ENCODE measurements around the gene RNF144A. TPM values are rescaled to one million over a fixed set of nuclear protein-coding genes. Genes with fewer than 3 reads are reported as not detected.

Gene RNF144A
- total RNA-seq, 1 experiment from 2014 or later, result 13.0 TPM

DNA sequence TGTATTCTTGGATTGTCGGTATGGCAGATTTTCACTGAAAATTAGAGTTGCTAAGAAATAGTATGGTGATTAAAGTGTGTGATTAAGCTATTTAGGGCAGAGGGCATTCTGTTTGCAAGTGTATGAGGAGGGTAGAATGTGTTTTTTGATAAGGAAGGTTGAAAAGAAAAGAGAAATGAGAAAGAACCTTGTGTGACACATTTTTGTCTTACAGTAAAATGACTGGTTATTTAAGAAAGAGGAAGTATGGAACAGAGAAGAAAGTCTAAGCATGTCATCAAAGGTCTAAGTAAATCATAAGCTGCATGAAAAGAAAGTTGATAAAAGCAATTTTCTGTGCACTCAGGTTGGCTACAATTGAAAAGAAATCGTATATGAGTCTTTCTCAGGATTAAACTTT lies 44.8 kb upstream of the RNF144A start:
- 0 out of 2 replicates have a peak, but pooled peaks cover 4% of the 10 kb centered on the region for H3K27me3 ChIP-seq (ENCODE audit: insufficient read depth, low read length)
- no peak overlapping the region for H3K27ac ChIP-seq (ENCODE audit: low read depth, low read length)
- no peak for DNase-seq (ENCODE audit: low read depth, low spot score)
- H4K20me1 ChIP-seq (ENCODE audit: insufficient read depth), result no peaks in the 10 kb centered on the region
- peaks cover 0 to 3% of the 10 kb centered on the region in 2 experiments; a peak in 1 of 4 replicates for H3K4me1 ChIP-seq (ENCODE audit: control insufficient read depth in 1 of 2, insufficient read depth in 2 of 2, low read length in 2 of 2)
- RAD21 ChIA-PET (ENCODE audit: low non-redundant PET in 1 of 2, low total read pairs in 2 of 2, uncharacterized antibody in 2 of 2, unreplicated experiment in 2 of 2), result no interaction called here
- no peaks in the 10 kb centered on the region for H3K79me2 ChIP-seq (ENCODE audit: insufficient read depth, low read length)
- H3K9me3 ChIP-seq (ENCODE audit: control insufficient read depth in 1 of 2, insufficient read depth in 1 of 2, low read depth in 1 of 2, low read length in 2 of 2), result no peaks in the 10 kb centered on the region
- no peak for TF ChIP-seq EZH2phosphoT487 (IDR thresholded peaks at IDR 0.05; ENCODE audit: borderline replicate concordance)
- no peak for TF ChIP-seq SRF (IDR thresholded peaks at IDR 0.05; ENCODE audit: low read depth)
- no peak for TF ChIP-seq FOSL1 (IDR thresholded peaks at IDR 0.05; ENCODE audit: low read depth)
- no peak for TF ChIP-seq SIN3A (IDR thresholded peaks at IDR 0.05; ENCODE audit: low read depth)
- no peak overlapping the region for H2AFZ ChIP-seq (ENCODE audit: low read depth, low read length, poor library complexity, severe bottlenecking)
- H3K4me3 ChIP-seq (replicated peaks in 1 of 2; ENCODE audit: low read depth in 1 of 2, low read length in 2 of 2), result no peak overlapping the region
- H3K4me2 ChIP-seq (ENCODE audit: low read length), result no peak overlapping the region
- ATAC-seq, result no peak
- intact Hi-C loops (cut with micrococcal nuclease), result no loop called here
- CTCF ChIA-PET, result no interaction called here
- no peaks in the 10 kb centered on the region for H3K36me3 ChIP-seq (ENCODE audit: control insufficient read depth in 1 of 2, insufficient read depth in 2 of 2, low read length in 2 of 2)
- POLR2A ChIA-PET, result no interaction called here
- no peak overlapping the region for H3K9ac ChIP-seq (ENCODE audit: low read length)
- BruUV-seq (replicated peaks), result no TSS peak
- H3K9me2 ChIP-seq (ENCODE audit: insufficient read depth), result no peaks in the 10 kb centered on the region

DNA sequence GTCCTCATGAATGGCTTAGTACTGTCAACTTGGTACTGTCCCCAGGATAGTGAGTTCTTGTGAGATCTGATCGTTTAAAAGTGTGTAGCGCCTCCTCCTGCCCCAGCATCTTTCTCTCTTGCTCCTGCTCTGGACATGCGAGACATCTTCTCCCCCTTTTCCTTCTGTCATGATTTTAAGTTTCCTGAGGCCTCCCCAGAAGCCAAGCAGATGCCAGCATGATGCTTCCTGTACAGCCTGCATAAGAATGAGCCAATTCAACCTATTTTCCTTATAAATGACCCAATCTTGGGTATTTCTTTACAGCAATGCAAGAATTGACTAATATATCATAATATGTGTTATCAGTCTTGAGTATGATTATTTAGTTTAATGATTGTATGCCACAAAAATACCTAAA lies 43.2 kb upstream of the RNF144A start:
- POLR2A ChIA-PET, result no interaction called here
- H3K4me2 ChIP-seq (ENCODE audit: low read length), result no peak overlapping the region
- ATAC-seq (no peak), DNase-seq (ENCODE audit: low read depth, low spot score) (no peak)
- H3K79me2 ChIP-seq (ENCODE audit: insufficient read depth, low read length), result no peaks in the 10 kb centered on the region
- no peaks in the 10 kb centered on the region for H4K20me1 ChIP-seq (ENCODE audit: insufficient read depth)
- no peak overlapping the region for H3K9ac ChIP-seq (ENCODE audit: low read length)
- CTCF ChIA-PET, result no interaction called here
- no peaks in the 10 kb centered on the region for H3K9me3 ChIP-seq (ENCODE audit: control insufficient read depth in 1 of 2, insufficient read depth in 1 of 2, low read depth in 1 of 2, low read length in 2 of 2)
- H3K27ac ChIP-seq (ENCODE audit: low read depth, low read length), result no peak overlapping the region
- H3K27me3 ChIP-seq (ENCODE audit: insufficient read depth, low read length), result peaks cover 9% of the 10 kb centered on the region; the same call in 1 of the 2 replicates
- no peak overlapping the region for H3K4me3 ChIP-seq (replicated peaks in 1 of 2; ENCODE audit: low read depth in 1 of 2, low read length in 2 of 2)
- no TSS peak for BruUV-seq (replicated peaks)
- no peaks in the 10 kb centered on the region for H3K9me2 ChIP-seq (ENCODE audit: insufficient read depth)
- RAD21 ChIA-PET (ENCODE audit: low non-redundant PET in 1 of 2, low total read pairs in 2 of 2, uncharacterized antibody in 2 of 2, unreplicated experiment in 2 of 2), result no interaction called here
- H3K36me3 ChIP-seq (ENCODE audit: control insufficient read depth in 1 of 2, insufficient read depth in 2 of 2, low read length in 2 of 2), result no peaks in the 10 kb centered on the region
- H3K4me1 ChIP-seq (ENCODE audit: control insufficient read depth in 1 of 2, insufficient read depth in 2 of 2, low read length in 2 of 2), result peaks cover 0 to 10% of the 10 kb centered on the region in 2 experiments; a peak in 1 of 4 replicates
- intact Hi-C loops (cut with micrococcal nuclease), result no loop called here
- no peak overlapping the region for H2AFZ ChIP-seq (ENCODE audit: low read depth, low read length, poor library complexity, severe bottlenecking)
- TF ChIP-seq POLR2A (IDR thresholded peaks at IDR 0.05; ENCODE audit: borderline replicate concordance, extremely low read depth, insufficient read depth, insufficient read length), result no peak
- no peak for TF ChIP-seq SP1 (IDR thresholded peaks at IDR 0.05; ENCODE audit: low read depth)
- TF ChIP-seq, protein P1, sequence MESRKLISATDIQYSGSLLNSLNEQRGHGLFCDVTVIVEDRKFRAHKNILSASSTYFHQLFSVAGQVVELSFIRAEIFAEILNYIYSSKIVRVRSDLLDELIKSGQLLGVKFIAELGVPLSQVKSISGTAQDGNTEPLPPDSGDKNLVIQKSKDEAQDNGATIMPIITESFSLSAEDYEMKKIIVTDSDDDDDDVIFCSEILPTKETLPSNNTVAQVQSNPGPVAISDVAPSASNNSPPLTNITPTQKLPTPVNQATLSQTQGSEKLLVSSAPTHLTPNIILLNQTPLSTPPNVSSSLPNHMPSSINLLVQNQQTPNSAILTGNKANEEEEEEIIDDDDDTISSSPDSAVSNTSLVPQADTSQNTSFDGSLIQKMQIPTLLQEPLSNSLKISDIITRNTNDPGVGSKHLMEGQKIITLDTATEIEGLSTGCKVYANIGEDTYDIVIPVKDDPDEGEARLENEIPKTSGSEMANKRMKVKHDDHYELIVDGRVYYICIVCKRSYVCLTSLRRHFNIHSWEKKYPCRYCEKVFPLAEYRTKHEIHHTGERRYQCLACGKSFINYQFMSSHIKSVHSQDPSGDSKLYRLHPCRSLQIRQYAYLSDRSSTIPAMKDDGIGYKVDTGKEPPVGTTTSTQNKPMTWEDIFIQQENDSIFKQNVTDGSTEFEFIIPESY (IDR thresholded peaks at IDR 0.05; ENCODE audit: extremely low read depth, insufficient replicate concordance, low read length), result no peak
- TF ChIP-seq, protein P2, sequence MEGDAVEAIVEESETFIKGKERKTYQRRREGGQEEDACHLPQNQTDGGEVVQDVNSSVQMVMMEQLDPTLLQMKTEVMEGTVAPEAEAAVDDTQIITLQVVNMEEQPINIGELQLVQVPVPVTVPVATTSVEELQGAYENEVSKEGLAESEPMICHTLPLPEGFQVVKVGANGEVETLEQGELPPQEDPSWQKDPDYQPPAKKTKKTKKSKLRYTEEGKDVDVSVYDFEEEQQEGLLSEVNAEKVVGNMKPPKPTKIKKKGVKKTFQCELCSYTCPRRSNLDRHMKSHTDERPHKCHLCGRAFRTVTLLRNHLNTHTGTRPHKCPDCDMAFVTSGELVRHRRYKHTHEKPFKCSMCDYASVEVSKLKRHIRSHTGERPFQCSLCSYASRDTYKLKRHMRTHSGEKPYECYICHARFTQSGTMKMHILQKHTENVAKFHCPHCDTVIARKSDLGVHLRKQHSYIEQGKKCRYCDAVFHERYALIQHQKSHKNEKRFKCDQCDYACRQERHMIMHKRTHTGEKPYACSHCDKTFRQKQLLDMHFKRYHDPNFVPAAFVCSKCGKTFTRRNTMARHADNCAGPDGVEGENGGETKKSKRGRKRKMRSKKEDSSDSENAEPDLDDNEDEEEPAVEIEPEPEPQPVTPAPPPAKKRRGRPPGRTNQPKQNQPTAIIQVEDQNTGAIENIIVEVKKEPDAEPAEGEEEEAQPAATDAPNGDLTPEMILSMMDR (IDR thresholded peaks at IDR 0.05 in 2 of 3, conservative IDR thresholded peaks at IDR 0.05 in 1 of 3; ENCODE audit: borderline replicate concordance in 1 of 3, insufficient read depth in 1 of 3, low read depth in 2 of 3, low read length in 2 of 3), result no peak
- no peak for TF ChIP-seq YY1 (IDR thresholded peaks at IDR 0.05; ENCODE audit: extremely low read depth, insufficient replicate concordance, low read depth, low read length)
- TF ChIP-seq ELF1 (IDR thresholded peaks at IDR 0.05; ENCODE audit: borderline replicate concordance, low read depth), result no peak
- TF ChIP-seq EZH2phosphoT487 (IDR thresholded peaks at IDR 0.05; ENCODE audit: borderline replicate concordance), result no peak
- no peak for TF ChIP-seq FOSL1 (IDR thresholded peaks at IDR 0.05; ENCODE audit: low read depth)
- TF ChIP-seq, protein P3, sequence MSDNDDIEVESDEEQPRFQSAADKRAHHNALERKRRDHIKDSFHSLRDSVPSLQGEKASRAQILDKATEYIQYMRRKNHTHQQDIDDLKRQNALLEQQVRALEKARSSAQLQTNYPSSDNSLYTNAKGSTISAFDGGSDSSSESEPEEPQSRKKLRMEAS (IDR thresholded peaks at IDR 0.05), result no peak
- TF ChIP-seq SIN3A (IDR thresholded peaks at IDR 0.05; ENCODE audit: low read depth), result no peak
- TF ChIP-seq JUND (IDR thresholded peaks at IDR 0.05), result no peak
- no peak for TF ChIP-seq SRF (IDR thresholded peaks at IDR 0.05; ENCODE audit: low read depth)
- TF ChIP-seq POLR2AphosphoS5 (IDR thresholded peaks at IDR 0.05; ENCODE audit: low read depth, low read length), result no peak
- TF ChIP-seq, protein P4, sequence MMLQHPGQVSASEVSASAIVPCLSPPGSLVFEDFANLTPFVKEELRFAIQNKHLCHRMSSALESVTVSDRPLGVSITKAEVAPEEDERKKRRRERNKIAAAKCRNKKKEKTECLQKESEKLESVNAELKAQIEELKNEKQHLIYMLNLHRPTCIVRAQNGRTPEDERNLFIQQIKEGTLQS (IDR thresholded peaks at IDR 0.05), result no peak
- no peak for TF ChIP-seq CEBPB (IDR thresholded peaks at IDR 0.05; ENCODE audit: low read depth)
- TF ChIP-seq EGR1 (IDR thresholded peaks at IDR 0.05; ENCODE audit: low read depth), result no peak

All from HCT116 (cell line).